NCI-H748 treated with DMSO at 0.1 percent for 48 hours (cell line): ENCODE measurements around the gene MAT2A.
"Not testable (repeated sequence)": the region's sequence is repeated elsewhere in the genome, so short reads cannot be mapped to it uniquely, and the experiment has no call there.

Experiments used
- DNase-seq: peaks from one replicate; lab custom pipeline; 2025; lab: John Stamatoyannopoulos, UW

MAT2A gene

GRCh38 chr2:85524336-85524908 lies 14.5 kb upstream of the MAT2A start:
- no peak for DNase-seq

DNA sequence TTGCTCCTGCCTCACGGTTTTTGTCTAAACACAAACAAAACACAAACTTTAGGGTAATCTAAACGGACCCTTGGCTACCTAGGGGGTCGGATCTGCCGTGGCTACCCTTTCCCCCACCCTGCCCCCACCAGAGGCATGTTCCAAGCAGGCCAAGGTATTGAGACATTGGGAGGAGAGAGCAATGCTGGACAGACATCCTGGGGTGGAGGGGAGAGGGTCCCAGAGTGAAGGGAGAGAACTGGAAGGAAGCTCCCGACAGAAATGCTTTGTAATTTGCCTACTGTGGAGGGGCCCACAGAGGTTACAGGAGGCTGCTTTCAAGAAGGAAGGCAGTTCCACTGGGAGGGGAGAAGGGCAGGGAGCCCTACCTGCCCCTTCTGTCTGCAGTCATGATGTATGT lies 13.9 kb upstream of the MAT2A start:
- DNase-seq, result no peak

DNA sequence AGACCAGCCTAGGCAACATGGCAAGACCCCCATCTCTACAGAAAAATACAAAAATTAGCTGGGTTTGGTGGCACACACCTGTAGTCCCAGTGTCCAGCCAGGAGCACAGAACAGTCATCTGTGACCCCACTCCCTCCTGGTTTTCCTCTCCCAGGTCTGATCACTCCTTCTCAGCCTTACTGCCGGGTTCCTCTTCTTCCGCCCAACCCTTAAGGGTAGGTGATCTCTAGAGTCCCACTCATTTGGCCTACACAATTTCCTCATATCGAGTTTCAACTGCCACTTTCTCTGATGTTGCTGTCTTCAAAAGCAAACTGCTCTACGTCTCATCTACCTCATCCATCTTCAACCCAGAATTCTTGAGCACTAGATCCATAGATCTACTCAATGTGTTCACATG lies 13.4 kb upstream of the MAT2A start:
- DNase-seq, result no peak

- no peak for DNase-seq
Measured at GRCh38 chr2:85527787-85528186, 11.2 kb upstream of the MAT2A start.

GRCh38 chr2:85528355-85528754 lies 10.6 kb upstream of the MAT2A start:
- DNase-seq, result no peak

GRCh38 chr2:85529809-85530208 lies 9.2 kb upstream of the MAT2A start:
- DNase-seq, result no peak

DNA sequence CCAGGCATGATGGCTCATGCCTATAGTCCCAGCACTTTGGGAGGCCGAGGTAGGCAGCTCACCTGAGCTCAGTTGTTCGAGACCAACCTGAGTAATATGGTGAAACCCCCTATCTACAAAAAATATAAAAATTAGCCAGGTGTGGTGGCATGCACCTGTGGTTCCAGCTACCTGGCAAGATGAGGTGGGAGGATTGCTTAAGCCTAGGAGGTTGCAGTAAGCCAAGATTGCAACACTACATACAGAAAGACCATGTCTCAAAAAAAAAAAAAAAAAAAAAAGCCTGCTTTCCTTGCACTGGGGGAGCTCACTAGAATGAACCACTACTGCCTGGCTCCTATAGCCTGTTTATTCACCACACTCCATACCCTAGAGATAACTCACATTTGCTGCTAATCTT lies 7.4 kb upstream of the MAT2A start:
- DNase-seq, result no peak

GRCh38 chr2:85534099-85534498 lies 4.9 kb upstream of the MAT2A start:
- DNase-seq, result no peak

- no peak for DNase-seq
Measured at GRCh38 chr2:85534881-85535280, 4.1 kb upstream of the MAT2A start.

- no peak for DNase-seq
Measured at GRCh38 chr2:85536479-85536878, 2.5 kb upstream of the MAT2A start.

DNA sequence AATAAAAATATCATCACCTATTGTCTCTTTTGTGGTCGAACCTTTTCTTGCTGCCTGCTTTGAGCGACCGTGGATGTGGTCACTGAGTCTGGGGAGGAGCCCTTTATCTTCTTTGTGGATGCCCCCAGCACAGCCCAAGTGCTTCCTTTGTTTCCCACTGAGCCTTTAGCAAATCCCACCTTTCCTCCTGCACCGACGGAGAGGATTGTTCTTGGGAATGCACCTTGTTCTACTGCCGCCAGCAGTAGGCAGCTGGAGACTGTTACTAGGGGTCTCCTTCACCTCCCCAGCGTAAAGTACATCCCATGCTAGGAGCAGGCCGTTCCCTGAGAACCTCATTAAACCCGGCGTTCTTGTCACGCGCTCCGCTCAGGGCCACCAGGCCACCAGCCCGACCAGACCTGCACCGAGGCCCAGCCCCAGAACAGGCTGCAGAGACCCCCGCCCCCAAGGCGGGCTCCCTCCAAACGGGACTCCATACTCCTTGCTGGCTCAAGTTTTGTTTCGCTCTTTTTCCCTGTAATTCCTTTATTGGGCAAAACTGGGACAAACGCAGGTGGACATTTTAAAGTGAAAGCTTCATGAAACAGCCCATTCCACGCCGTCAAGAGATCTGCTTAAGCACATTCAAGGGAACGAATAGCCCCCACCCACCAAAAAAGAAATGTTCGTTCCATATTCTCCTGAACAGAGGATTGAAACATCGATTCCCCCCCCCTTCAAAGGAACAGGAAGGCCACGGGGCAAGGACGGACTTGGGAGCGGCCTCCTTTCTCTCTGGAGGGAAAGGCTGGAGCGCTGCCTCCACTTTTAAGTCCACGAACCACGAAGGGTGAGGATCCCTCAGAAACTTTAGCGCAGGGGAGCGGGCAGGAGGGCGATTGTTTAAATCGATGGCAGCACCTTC lies 1.1 kb upstream of the MAT2A start:
- peak; percentile 40 for DNase-seq

DNA sequence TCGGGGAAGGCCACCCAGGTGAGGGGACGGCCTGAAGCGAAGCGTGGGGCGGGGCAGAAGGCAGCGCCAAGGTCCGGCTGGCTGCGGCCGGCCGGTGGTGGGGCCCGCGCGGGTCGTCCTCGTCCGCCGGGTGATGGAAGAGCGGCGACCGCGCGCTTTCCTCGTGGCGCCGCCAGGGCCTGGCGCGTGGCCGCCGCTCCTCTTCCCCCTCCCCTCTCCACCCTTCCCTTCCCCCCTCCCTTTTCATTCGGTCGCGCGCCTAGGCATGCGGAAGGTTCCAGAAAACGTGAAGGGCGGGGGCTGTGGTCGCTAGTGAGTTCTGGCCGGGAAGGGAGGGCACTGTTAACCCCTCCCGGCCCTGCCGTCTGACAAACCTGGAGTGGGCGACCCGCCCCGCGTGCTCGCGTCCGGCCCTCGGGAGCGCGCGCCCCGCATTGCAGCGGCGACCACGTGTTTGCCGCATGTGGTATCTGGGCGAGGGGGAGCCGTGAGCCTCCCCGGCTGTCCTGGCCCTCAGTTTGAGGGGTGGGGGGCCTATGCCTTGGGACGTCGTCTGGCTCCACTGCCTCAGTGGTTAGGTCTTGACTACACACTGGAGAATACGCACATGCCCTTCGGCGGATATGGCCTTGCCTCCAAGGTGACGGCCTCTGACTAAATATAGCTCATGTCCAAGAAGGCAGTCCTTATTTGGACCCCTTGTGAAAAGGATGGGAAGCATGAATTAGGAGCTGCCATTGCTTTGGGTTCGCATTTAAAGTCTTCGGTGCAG lies 579 bp downstream of the MAT2A start:
- DNase-seq, result no peak

- DNase-seq, result no peak
Measured at GRCh38 chr2:85540133-85540648, 1.2 kb downstream of the MAT2A start.

- DNase-seq, result no peak
Measured at GRCh38 chr2:85541262-85541661, 2.3 kb downstream of the MAT2A start.

GRCh38 chr2:85541753-85542457 lies 2.9 kb downstream of the MAT2A start:
- DNase-seq, result no peak

DNA sequence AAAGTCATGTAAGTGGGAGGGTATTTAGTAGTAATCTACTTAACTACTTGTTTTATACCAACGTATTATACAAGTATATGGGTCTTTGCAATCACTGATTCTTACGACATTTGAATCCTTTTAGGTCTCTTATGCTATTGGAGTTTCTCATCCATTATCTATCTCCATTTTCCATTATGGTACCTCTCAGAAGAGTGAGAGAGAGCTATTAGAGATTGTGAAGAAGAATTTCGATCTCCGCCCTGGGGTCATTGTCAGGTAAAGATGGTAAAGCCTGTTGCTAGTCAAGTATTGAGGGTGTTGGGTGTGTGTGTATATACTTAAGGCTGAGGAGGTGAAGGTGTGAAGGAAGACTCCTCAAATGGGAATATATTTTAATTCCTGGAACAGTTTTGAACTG lies 3.8 kb downstream of the MAT2A start:
- no peak for DNase-seq

- not testable (repeated sequence) for DNase-seq
Measured at GRCh38 chr2:85544254-85544691, 5.3 kb downstream of the MAT2A start.

DNA sequence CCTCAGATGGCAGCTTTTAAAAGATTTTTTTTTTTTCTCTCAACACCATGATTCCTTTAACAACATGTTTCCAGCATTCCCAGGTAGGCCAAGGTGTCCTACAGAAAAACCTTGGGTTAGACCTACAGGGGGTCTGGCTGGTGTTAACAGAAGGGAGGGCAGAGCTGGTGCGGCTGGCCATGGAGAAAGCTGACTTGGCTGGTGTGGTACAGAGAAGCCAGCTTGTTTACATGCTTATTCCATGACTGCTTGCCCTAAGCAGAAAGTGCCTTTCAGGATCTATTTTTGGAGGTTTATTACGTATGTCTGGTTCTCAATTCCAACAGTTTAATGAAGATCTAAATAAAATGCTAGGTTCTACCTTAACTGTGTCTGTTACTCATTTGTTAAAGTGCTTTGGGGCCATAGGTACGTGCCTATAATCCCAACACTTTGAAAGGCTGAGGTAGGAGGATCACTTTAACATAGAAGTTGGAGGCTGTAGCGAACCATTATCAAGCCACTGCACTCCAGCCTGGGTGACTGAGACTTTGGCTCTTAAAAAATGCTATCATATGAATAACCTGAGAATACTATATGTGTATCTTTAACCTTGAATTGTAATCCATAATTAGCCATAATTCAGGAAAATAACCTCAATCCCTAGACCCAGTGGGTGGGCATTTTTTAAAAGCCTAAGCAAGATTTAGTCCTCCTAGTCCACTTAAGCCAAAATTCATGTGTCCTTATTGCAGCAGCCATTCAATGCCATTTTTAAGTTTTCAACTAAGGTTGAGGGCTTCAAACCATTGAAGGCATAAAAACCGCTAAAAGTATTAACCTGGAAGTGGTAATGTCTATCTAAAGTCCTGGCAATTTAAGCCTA lies 6.2 kb downstream of the MAT2A start:
- DNase-seq, result not testable (repeated sequence)

DNA sequence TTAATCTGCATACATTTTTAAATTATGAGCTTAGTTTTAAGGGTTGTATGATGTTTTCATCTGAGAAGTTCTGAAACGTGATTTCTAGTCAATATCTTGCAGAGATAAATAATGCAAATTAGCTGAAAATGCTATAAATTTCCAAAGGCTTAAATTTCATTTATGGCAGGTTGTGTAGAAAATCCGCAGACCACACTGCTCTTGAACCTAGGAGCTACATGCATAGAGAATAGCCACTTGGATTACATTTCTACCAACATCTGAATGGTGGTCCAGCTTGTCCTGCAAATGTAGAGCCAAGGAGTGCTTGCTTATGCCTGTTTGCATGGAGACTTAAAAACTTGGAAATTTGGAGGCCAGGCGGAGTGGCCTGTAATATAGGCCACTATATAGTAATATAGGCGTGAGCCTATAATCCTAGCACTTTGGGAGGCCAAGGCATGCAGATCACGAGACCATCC lies 6.8 kb downstream of the MAT2A start:
- DNase-seq, result no peak

GRCh38 chr2:85547089-85547858 lies 8.3 kb downstream of the MAT2A start:
- DNase-seq, result no peak
